Measurements from ENCODE around the gene LRG1. TPM values are rescaled to one million over a fixed set of nuclear protein-coding genes. Genes with fewer than 3 reads are reported as not detected.

LRG1 gene
- total RNA-seq, 1 donor from 2014 or later: 0.35 TPM

DNA sequence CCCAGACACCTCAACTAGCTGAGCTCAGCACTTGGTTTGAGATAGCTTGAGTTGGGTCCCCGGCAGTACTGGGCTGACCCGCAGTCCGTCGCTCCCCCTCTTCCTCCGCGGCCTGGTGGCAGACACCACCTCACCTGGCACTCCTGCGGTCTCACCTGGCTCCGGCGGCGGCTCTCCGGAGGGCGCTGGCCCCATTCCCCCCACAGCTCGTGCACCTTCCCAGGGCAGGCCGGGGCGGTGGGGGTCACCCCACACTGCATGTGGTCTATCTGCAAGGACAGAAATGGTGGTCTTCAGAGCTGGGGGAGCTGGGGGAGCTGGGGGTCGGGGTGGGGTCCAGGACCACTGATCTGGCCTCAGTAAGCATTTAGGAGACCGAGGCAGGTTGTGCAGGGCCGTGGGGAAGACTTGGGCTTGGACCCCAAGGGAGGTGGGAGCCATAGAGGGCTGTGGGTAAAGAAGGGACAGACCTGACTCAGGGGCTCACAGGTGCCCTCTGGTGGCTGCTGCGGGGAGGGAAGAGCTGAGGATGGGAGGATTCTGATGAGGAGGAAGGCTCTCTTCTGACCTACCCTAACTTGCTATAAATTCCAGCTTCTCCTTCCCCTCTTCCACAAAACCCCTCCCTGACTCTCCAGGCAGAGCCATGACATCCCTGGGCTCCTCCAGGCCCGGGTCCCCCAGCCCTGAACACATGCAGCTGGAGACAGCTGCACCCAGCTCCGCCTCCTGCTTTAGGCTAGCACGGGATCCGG, 14.9 kb downstream of the LRG1 start:
- no peak for DNase-seq (ENCODE audit: low read depth)

GRCh38 chr19:4523306-4524110, 16.3 kb downstream of the LRG1 start:
- DNase-seq (ENCODE audit: low read depth): no peak
- TF ChIP-seq, protein P1, sequence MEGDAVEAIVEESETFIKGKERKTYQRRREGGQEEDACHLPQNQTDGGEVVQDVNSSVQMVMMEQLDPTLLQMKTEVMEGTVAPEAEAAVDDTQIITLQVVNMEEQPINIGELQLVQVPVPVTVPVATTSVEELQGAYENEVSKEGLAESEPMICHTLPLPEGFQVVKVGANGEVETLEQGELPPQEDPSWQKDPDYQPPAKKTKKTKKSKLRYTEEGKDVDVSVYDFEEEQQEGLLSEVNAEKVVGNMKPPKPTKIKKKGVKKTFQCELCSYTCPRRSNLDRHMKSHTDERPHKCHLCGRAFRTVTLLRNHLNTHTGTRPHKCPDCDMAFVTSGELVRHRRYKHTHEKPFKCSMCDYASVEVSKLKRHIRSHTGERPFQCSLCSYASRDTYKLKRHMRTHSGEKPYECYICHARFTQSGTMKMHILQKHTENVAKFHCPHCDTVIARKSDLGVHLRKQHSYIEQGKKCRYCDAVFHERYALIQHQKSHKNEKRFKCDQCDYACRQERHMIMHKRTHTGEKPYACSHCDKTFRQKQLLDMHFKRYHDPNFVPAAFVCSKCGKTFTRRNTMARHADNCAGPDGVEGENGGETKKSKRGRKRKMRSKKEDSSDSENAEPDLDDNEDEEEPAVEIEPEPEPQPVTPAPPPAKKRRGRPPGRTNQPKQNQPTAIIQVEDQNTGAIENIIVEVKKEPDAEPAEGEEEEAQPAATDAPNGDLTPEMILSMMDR (conservative IDR thresholded peaks at IDR 0.05; ENCODE audit: low read depth, low read length): peak; percentile 91
- no peak overlapping the region for H3K4me3 ChIP-seq (ENCODE audit: low read depth, low read length)

More for the DNA sequence above, 14.9 kb downstream of the LRG1 start:
- H3K4me3 ChIP-seq (ENCODE audit: low read depth, low read length): no peak overlapping the region
- TF ChIP-seq, protein P1 (conservative IDR thresholded peaks at IDR 0.05; ENCODE audit: low read depth, low read length): peak; percentile 83

GRCh38 chr19:4522291-4523002, 17.4 kb downstream of the LRG1 start:
- H3K4me3 ChIP-seq (ENCODE audit: low read depth, low read length): no peak overlapping the region
- TF ChIP-seq, protein P1 (conservative IDR thresholded peaks at IDR 0.05; ENCODE audit: low read depth, low read length): no peak
- DNase-seq (ENCODE audit: low read depth): no peak

DNA sequence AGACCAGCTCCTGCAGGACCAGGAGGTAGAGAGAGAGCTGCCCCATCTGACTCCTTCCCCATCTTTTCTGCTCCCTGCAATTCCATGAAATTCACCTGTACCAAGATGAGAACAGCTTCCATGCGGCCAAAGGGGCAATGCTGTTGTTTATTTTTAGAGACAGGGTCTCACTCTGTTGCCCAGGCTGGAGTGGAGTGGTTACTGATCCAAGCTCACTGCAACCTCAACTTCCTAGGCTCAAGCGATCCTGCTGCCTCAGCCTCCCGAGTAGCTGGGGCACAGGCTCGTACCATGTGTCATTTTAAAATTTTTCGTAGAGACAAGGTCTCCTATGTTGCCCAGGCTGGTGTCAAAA, 18.0 kb downstream of the LRG1 start:
- TF ChIP-seq, protein P1 (conservative IDR thresholded peaks at IDR 0.05; ENCODE audit: low read depth, low read length): no peak
- no peak overlapping the region for H3K4me3 ChIP-seq (ENCODE audit: low read depth, low read length)
- no peak for DNase-seq (ENCODE audit: low read depth)

DNA sequence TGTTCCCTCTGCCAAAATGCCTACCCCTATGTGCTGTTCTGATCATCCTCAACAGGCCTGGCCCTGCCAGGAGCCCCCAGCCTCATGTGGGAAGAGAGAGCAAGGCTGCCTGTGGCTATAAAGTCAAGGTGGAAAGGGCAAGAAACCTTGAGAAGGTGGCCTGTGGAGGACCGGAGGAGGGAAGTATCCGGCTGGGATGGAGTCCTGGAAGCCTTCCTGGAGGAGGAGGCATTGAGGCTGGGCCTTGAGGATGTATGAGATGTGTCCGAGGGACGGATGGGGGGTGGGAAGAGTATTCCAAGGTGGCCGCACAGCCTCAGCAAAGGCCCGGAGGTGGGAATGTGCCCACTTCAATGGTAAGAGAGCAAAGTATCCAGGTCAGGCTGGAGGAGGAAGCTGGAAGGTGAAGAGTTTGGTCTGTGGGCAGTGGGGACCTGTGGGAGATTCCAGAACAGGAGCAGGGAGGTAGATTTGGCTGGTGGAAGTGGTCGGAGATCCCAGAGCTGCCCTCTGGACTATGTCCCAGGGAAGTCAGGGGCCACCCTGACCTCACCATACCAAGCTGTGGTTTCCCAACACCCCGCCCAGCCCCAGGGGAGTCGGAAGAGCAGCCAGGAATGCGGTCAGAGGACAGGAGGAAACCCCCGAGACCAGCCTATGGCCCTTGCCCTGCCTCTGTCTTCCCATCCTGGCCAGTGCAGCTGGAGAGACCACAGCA, 18.5 kb downstream of the LRG1 start:
- TF ChIP-seq, protein P1 (conservative IDR thresholded peaks at IDR 0.05; ENCODE audit: low read depth, low read length): no peak
- H3K4me3 ChIP-seq (ENCODE audit: low read depth, low read length): no peak overlapping the region
- no peak for DNase-seq (ENCODE audit: low read depth)

DNA sequence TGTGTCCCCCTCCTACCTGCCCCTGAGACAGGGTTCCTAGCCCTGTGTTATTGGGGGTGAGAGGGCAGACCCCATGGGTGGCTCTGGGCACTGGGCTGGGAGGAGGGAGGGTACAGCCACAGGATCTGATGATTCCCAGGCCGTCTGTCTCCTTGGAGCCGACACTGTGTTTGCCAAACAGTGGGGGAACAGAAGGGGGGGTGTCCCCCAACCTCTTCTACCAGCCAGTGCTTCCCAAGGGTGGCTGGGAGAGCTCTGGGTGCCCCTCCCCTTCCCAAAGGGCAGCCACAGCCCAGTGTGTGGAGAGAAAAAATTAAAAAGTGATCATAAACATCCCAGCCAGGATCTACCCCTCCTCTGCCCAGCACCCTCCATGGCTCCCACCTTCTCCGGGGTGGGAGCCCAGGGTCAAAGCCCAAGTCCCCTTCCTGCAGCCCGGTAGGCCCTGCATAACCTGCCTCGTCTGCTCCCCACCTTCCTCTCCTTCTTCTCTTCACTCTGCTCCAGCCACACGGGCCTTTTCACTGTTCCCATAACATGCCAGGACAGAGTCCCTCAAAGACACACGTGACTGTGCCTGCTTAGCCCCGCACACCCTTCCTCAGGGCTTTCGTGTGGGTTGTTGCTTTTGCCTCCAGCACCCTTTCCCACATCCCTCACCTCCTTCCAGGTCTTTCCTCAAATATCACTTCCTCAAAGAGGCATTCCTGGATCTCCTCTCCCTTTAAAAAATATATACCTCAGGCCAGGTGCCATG, 20.1 kb downstream of the LRG1 start:
- DNase-seq (ENCODE audit: low read depth): no peak
- TF ChIP-seq, protein P1 (conservative IDR thresholded peaks at IDR 0.05; ENCODE audit: low read depth, low read length): no peak
- H3K4me3 ChIP-seq (ENCODE audit: low read depth, low read length): no peak overlapping the region
